Right lung (tissue), 5 donors: Measurements from ENCODE around the gene MAB21L4. TPM values are rescaled to one million over a fixed set of nuclear protein-coding genes. Genes with fewer than 3 reads are reported as not detected.

ENCODE experiments used
- DNase-seq, 2 donors: peaks; one replicate each; pipeline ENCODE4 v3.0.0-alpha.2; 2013
- polyA plus RNA-seq, 5 donors: library from polyadenylated mRNA; unstranded; fragments of 120-200 nt; gene quantifications; one replicate each; pipeline versions ENCODE4 v1.2.1 to v1.2.3, GENCODE V29; 2013; ENCODE audit warnings: inconsistent platforms in 1 of 5, low replicate concordance in 1 of 5; ENCODE audit not compliant: insufficient read length in 5 of 5, insufficient read depth in 1 of 5

The MAB21L4 gene
- polyA plus RNA-seq, 5 donors = 0.61 to 4.6 (median 1.4) TPM

- peak in 1 of 2 donors; percentile 78 for DNase-seq
Measured at GRCh38 chr2:240913810-240914644, 18.1 kb upstream of the MAB21L4 start.

DNA sequence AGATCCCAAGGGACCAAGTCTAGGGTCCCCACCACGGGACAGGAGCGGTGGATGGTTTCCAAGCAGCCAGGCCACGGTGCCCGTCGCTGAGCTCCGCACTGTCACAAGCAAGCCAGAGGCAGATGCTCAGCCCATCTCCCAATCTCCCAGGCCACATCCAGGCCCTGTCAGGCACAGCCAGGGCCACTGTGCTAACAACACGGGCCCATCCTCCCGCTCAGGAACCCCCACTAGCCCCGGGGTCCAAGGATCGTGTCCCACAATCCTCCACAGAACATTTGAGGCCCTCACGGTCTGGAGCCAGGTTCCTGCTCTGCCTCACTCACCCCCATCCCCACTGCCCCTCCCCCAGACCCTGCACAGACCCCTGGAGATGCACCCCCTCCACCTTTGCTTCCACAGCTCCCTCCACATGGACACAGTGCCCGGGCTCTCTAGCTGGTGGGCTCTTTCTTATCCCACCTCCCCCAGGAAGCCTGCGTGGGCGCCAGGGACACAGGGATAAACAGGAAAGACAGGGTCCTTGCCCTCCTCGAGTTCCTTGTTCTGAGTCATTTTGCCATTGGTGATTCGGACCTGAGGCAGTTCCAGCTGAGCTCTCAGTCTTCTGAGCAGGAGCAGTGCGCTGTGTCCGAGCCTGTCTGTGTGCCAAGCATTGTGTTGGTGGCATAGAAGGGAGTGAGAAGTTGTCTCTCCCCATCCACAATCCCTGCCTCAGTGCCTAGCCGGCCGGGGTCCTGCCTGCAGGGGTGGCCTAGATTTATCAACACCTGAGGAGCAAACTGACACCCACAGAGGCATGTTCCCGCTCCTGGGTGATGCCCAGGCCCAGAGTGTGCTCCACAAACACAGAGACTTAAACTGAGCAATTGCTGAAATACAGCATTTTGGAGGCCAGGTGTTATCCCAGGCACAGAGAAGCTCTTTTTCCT lies 17.2 kb upstream of the MAB21L4 start:
- DNase-seq = no peak

- no peak for DNase-seq
Measured at GRCh38 chr2:240911641-240912265, 15.8 kb upstream of the MAB21L4 start.

DNA sequence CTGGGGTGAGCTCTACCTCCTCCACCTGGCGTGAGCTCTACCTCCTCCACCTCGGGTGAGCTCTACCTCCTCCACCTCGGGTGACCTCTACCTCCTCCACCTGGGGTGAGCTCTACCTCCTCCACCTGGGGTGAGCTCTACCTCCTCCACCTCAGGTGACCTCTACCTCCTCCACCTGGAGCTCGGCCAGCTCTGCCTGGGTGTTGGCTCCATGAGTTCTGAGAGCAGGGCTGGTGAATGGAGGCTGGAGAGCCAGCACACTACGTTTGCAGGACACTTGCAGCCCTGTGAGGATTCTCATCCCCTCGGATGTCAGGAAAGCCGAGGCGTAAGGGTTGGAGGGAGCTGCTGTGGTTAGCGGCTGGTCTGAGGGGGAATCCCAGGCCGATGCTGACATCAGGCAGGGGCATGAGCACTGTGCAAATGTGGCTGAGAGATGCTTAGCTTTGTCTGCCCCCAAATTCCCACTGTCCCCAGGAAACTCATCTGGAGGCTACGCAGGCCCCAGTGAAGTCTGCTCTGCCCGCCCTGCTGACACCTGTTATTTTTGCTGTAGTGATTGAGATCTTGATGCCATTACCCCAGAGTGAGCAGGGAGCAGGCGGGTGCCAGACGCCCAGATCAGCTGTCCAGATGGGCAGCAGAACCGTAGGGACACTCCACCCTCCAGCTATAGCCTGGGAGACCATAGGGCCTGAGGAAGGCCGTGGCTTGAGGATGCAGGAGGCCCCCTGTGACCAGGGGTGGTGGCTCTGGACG lies 13.4 kb upstream of the MAB21L4 start:
- no peak for DNase-seq

- DNase-seq = no peak
Measured at GRCh38 chr2:240906911-240907590, 11.1 kb upstream of the MAB21L4 start.

DNA sequence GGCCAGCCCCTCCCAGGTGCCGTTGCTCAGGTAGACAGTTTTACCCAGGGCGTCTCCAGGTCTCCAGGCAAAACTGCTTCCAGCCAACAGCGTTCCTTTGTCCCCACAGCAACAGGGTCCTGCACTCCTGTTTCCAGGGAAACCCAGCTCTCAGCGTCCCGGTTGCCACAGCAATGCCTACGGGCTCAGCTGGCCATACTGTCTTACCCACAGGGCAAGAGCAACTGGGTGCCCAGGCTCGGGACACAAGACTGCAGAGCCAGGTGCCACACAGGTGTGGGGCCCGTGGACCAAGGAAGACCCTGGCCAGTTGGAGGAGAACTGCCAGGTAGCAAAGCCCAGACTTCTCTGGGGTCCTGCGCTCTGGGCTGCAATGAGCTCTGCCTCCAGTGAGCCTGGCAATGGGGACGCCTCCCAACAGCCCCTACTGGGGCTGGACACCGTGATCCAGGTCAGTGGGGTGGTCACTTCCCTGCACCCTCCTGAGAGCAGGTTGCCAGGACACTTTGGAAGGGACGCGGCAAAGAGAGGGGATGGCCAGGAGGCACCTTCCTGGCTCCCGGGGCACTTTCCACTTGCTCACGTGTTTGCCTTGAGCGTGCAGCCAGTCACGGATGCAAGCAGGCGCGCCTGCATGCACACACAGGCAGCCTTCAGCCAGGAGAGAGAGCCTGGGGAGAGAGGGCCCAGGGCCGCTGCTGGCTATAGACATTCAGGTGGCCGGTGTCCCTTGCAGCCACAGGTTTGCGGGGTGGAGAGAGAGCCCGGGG lies 10.4 kb upstream of the MAB21L4 start, which contains the start of gene CROCC2:
TSS of gene CROCC2 (plus strand) at position 196 of the 770 bp plus-strand sequence. CDS start at position 374, 178 bp downstream.
- peak in 1 of 2 donors; percentile 42 for DNase-seq

- no peak for DNase-seq
Measured at GRCh38 chr2:240905176-240905781, 9.3 kb upstream of the MAB21L4 start.

- DNase-seq = no peak
Measured at GRCh38 chr2:240904216-240905175, 8.5 kb upstream of the MAB21L4 start.

- DNase-seq = no peak
Measured at GRCh38 chr2:240903191-240904060, 7.5 kb upstream of the MAB21L4 start.

DNA sequence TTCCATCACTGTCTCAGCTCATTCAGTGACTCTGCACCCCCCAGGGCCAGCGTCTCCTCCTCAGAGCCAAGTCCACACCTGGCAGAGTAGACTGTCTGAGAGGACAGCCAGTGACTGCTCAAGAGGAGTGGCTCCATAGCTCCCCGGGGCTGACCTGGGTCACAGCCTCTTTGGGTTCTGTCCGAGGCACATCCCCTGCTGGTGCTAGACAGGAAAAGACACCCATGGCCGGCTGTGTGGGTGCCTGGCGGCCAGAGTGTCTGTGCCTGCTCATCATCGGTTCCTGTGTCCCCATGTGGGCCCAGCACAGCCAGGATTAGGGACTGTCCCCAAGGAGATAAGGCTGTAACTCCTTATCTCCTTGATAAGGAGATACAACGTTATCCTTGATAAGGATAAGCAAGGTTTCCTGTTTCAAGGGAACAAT lies 6.7 kb upstream of the MAB21L4 start:
- DNase-seq = no peak

GRCh38 chr2:240901986-240902614 lies 6.1 kb upstream of the MAB21L4 start:
- DNase-seq = no peak

DNA sequence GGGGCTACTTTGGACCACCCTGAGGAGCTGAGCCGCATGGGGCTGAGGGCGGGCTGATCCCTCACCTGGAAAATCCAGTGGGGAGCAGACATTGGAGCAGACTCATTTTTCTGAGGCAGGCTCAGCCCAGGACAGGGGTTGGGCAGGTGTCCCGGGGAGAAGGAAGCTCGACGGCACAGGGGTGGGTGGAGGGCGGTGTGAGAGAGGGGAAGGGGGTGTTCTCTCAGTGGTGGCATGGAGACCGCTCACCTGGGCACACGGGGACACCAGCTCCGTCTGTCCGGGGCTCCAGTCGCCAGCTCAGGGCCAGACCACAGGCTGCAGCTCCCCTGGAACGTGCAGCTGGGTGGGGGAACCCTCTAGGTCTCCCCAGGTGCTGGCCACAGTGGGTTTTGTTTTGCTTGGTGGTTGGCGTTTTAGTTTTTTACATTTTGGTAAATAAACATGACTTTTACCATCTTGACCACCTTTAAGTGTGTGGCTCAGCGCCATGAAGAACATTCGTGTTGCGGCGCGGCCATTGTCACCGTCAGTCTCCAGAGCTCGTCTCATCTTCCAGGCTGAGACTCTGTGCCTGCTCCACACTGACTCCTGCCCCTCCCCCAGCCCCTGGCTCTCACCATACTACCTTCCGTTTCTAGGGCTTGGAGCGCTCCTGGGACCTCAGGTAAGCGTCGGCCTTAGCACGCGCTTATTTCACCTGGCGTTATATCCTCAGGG lies 4.3 kb upstream of the MAB21L4 start:
- no peak for DNase-seq

DNA sequence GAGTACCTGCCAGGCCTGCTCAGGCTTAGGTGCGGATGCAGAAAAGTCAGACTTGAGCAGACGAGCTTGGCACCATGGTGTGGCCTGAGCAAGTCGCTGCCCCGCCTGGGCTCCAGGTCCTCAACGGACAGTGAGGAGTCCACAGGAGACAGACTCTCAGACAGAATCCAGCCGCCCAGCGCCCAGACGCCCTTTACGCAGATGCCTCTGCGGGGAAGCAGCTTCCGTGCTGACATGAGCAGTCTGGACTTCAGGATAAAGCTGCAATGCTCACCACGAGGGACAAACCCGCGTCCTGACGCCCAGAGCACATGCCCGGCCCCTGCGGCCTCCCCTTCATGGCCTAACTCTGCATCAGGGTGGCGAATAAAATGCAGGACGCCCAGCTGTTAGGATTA lies 3.5 kb upstream of the MAB21L4 start:
- DNase-seq = no peak

DNA sequence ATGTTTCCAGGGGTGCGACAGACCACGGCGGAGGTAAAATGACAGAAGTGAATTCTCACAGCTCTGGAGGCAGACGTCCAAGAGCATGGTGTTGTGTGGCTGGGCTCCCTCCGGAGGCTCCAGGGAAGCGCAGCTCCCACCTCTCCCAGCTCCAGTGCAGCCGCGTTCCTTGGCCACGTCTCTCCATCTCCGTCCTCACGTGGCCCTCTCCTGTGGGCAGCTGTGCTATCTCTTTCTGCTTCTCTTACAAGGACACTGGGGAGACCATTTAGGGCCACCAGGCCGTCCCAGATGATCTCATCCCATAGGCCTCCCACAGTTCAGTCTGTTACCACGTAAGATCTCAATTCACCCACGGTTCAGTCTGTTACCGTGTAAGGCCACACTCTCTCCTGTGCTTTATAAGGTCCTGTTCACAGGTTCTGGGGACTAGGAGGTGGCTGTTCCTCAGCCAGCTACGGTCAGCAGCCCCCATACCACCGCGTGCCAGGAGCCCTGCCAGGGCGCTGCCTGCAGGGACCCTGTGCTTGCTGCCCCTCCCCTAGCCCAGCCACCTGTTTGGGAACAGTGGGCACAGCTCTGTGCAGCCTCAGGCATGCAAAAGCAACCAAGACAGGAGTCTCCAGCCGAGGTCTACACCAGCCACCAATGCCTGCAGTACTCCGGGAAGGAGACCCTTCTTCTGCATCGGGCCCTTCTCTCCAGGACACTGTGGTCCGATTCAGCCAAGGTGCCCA lies 2.9 kb upstream of the MAB21L4 start:
- DNase-seq = no peak

GRCh38 chr2:240898108-240898730 lies 2.3 kb upstream of the MAB21L4 start:
- DNase-seq = peak in 1 of 2 donors; percentile 58
